ENCODE data around the gene ALG2.
A peak's percentile ranks its signal among the peaks of the same experiment; 100 is the strongest.

The ALG2 gene, protein sequence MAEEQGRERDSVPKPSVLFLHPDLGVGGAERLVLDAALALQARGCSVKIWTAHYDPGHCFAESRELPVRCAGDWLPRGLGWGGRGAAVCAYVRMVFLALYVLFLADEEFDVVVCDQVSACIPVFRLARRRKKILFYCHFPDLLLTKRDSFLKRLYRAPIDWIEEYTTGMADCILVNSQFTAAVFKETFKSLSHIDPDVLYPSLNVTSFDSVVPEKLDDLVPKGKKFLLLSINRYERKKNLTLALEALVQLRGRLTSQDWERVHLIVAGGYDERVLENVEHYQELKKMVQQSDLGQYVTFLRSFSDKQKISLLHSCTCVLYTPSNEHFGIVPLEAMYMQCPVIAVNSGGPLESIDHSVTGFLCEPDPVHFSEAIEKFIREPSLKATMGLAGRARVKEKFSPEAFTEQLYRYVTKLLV

DNA sequence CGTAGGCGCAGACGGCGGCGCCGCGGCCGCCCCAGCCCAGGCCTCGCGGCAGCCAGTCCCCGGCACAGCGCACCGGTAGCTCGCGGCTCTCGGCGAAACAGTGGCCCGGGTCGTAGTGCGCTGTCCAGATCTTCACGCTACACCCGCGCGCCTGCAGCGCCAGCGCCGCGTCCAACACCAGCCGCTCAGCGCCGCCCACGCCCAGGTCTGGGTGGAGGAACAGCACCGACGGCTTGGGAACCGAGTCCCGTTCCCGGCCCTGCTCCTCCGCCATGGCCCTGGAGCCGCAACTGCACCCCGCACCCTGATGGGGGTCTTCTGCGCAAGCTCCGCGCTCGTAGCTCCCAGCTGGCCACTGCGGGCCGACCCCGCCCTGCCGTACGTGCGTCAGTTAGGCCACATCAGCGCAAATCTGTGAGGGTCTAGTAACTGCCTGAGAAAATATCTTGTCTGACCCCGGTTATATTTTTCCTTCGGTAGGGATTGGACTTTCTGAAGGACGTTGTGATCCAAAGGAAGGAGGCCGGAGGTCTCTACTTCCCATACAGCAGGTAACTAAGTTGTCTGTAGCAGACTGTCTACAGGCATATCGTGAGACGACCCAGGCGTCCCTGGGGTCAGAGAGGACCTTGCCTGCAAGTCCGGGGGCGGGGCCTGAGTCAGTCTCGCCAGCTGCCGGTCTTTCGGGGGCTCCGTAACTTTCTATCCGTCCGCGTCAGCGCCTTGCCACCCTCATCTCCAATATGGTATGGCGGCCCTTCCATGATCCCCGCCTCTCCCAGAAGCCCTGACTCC lies at the start of gene ALG2, which contains the start of gene SEC61B:
ALG2 (minus strand) TSS at position 322 of the 795 bp plus-strand sequence; CDS start at position 274, 48 bp downstream.
SEC61B (plus strand) TSS at position 662 of the 795 bp plus-strand sequence; CDS start at position 744, 82 bp downstream.
- DNase-seq (ENCODE audit: low spot score): peak; percentile 98

DNA sequence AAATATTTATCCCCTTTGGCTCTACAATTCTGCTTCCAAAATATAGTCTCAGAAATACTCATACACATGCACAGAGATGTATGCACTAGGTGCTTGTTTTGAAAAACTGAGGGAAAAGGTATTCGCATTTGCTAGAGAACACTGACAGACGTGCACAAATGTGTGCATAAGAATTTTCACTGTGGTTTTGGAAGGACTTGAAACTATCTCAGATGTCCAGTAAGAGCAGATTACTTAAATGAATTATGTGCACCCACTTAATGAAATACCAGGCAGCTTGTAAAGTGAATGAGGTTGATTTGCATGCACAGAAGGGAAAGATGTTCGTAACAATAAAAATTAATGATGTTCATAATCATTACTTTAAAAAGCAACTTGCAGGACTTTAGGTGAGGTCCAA lies 48.7 kb upstream of the ALG2 start:
- no peak for DNase-seq (ENCODE audit: low spot score)

DNA sequence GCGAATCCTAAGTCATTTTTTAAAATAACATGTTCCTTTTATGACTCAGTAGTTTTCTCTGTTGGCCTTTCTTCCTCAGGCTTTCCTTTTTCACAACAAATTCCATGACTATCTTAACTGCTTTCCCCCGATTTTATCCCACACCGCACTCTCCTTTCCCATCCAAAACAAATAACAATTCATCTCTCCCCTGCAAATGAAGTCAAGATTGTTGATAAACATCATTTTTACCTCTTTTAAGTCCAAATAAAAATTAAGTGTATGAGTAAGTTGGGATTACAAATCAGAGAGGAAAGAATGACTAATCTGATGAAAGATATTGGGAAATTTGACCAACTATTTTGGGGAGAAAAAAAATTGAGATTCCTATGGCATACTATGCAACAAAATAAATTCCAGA lies 47.7 kb upstream of the ALG2 start:
- no peak for DNase-seq (ENCODE audit: low spot score)

DNA sequence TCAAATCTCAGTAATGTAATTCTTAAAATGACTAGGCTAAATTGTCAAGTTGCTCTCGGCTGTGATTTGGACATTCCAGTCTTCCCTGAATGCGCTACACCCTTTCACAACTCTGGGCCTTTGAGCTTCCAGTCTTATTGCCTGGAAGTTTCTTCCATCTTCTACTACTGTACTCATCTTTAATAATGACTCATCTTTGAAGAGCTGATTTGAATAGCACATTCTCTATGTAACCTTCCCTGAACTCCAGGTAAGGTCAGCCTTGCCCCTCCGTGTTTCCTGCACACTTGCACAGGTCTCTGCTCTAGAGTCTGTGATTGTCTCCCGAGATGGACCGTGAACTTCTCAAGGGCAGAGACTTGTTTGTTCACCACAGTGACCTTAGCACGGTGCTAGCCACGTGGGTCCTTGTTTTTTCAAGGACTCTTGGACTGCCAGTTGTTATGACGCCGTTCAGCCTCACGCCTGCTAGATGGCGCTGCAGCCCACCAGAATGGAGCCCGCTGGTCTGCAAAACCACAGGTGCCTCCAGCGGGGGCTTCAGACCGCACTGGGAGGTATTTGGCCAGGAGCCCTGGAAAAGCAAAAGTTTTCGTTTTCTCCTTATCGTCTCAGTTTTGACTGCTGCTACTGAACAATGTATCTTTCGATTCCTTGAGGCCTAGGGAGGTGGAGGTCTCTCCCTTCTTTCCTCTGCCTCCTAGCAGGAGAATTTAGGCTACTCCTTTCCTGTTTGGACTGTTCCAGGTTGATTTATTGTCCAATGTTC lies 44.7 kb upstream of the ALG2 start:
- peak; percentile 87 for DNase-seq (ENCODE audit: low spot score)

DNA sequence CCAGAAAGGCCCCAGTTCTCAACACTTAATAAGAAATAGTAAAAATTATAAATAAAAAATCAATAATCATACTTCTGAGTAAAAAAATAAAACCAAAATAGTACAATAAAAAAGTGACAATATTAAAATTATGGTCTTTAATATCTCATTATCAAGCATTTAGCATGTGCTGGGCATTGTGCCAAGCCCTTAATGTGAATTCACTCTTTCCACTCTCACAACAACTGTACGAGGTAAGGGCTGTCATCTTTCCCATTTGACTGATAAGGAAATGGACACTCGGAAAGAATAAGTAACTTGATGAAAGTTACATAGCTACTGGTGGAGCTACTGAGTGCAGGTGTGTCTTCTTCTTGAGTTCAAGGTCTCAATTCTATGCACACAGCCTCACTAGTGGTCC lies 43.9 kb upstream of the ALG2 start:
- no peak for DNase-seq (ENCODE audit: low spot score)

DNA sequence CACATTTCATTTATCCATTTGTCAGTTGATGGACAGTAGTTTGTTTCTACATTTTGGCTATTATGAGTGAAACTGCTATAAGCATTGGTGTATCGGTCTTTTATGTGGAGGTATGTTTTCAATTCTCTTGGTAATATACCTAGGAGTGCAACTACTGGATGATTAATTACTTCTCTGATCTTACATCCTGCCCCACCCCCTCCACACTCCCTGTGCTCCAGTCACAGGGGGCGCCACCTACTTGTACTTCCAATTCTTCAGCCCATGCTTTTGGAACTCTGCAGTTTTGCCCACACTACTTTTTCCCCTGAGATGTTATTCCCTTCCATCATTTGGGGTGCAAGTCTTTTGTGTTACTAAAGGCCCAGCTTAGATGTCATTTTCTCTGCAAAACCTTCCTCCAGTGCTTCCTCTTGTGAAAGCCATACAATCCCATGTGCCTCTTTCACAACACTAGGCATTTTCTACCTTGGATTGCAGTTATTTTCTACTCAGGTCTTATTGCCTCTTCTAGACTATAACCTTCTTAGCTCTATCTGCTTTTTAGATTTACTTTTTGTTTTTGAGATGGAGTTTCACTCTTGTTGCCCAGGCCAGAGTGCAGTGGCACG lies 42.4 kb upstream of the ALG2 start:
- no peak for DNase-seq (ENCODE audit: low spot score)

DNA sequence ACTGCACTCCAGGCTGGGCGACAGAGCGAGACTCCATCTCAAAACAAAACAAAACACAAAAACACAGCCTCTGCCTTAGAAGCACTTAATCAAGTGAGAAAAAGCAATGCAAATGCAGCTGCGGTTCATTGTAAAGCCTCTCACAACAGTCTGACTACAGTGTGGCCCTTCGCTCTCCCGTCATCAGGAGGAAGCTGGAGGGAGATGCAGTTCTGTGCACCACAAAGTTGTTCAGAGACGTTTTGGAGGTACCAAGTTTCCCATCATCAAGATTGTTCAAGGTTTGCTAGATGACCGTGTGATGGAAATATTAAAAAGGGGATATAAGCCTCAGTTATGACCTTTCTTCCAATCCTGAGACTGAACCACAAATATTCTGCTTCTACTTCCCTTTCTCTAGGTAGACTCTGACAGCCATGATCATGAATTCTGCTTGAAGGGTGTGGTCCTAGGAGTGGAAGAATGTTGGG lies 41.2 kb upstream of the ALG2 start:
- DNase-seq (ENCODE audit: low spot score): no peak

DNA sequence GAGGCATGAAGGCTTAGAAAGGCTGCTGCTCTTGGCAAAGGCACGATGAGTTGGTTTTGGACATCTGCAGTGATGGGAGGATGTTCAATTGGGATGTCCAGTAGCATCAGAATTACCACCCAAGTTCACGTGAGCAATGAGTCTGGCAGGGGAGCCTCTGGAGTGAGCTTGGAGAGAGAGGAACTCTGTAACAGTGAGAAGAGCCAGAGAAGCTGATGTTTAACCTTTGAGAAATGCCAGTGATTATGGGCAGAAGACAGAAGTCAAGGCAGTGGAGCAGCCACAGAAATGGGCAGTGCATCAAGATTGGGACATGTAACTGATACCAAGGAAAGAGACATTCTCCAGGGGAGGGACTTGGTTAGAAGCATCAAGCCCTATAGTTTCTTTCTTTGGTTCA lies 40.2 kb upstream of the ALG2 start:
- no peak for DNase-seq (ENCODE audit: low spot score)

DNA sequence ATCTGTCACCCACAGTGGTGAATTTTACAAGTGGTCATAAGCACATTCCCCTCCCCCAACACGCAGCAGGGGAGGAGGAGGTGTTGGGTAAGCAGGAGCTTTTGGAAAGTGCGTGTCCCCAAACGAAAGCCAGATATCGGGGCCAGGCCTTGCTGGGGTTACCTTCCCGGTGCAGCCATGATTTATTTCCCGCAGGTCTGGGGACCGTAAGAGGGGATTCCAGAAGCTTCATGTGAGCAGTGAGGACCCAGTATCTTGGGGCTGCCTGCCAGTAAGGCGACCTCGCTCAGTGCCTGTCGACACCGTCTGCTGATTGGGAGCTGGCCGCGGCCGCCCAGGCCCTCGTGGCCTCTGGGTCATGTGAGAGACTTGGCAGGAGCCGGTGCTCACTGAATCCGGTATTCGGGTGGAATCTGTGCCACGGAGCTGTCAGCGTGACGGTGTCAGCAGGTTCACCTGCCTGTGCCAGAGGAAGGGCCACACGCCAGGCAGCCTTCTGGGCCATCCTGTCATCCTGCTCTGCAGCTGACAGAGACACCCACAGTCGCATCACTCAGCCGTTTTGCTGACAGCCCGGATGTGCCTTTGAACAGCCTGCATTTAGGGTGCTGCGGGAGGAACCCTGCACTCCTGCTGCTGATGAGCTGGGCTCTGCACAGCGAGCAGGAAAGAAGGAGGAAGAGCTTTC lies 37.6 kb upstream of the ALG2 start:
- DNase-seq (ENCODE audit: low spot score): peak; percentile 85

DNA sequence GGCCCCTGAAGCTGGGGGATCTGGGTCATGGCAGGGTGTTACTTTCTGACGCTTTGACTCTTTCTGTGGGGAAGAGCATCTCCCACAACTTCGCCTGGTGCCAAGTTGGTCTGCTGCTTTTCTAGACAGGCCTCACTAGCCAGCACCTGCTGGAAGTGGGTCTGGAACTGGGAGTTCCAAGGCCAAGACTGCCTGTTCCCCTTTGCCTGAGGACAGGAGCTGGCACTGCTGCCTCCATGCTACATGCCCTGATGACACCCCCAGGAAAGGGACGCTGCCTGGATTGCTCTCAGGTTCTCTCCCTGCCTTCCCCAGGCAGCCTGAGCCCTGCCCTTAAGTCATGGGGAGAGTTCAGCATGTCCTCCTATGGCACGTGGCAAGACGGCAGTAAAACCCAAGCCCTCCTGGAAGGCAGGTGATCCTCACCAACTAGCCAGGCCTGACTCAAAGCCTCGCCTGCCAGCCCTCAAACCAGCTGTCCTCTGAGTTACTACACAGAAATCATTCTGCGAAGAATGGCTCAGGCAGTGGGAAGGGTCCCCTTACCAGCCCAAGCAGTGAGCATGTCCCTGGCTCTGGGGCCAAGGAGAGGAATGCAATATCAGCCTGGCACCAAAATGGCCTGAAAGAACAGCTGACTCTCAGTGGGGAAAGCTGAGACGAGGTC lies 36.1 kb upstream of the ALG2 start:
- DNase-seq (ENCODE audit: low spot score): no peak

DNA sequence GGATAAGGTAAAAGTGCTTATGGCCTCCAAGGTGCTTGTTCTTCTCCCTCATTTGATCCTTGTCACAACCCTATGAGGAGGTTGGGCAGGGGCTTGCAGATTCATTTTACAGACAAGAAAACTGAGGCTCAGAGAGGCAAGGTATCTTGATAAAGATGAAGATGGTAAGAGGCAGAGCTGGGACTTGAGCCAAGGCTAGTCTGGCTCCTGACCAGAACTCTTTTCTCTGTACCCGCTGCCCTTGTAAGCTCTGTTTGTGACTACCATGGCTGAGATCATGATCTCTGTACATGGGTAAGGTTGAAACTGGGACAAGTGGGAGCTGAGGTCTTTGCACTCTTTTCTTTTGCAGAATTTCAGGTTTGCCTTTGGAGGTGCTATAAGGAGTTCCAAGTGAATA lies 33.9 kb upstream of the ALG2 start:
- DNase-seq (ENCODE audit: low spot score): no peak

DNA sequence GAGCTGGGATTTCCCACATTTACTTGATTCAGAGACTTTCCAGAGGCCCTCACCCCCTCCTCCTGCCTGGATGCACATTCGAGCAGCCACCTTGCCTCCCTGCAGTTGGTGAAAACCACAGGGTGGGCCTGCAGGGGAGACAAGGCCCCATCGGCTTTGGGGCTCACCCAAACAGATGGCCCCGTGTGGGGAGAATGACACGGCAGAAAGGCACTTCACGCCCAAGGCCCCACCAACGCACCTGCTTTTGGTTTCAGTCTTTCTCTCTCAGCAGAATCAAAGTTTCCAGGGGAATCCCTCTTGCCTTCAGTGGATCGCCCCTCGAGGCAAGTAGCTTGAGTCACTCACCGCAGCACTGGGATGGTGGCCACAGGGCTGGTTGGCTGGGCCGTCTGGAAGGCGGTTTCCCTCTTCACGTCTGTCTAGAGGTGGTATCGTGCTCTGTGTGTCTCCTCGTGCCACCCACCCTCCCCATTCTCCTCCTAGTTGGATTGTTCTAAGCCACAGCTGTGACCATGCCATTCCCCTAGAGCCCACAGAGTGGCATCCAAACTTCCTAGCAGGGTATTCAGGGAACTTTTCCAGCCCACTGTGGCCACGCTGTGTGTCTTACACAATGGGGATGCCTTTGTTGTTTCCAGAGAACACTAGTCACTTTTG lies 32.2 kb upstream of the ALG2 start:
- DNase-seq (ENCODE audit: low spot score): peak; percentile 71

DNA sequence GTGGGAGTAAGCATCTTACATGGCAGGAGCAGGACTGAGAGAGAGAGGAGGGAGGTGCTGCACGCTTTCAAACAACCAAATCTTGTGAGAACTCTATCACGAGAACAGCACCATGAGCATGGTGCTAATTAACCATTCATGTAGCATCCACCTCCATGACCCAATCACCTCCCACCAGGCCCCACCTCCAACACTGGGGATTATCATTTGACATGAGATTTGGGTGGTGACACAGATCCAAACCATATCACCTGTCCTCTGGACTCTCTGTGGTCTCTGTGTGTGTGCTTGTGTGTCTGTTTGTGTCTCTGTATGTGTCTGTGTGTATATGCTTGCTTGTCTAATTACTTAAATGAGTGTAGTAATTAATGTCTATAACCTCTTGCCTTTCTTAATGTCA lies 31.4 kb upstream of the ALG2 start:
- DNase-seq (ENCODE audit: low spot score): no peak

DNA sequence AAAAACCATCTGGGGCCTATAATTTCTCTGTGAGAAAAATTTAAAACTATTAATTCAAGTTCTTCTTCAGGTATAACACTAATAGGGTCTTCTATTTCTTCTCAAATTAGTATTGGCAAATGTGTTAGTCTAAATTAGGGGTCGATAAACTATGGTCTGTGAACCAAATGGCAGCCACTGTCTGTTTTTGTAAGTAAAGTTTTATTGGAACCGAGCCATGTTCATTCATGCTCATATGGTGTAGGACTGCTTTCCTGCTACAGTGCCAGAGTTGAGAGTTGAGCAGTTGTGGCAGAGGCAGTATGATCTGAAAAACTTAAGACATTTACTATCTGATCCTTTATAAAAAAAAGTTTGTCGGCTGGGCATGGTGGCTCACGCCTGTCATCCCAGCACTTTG lies 29.4 kb upstream of the ALG2 start:
- no peak for DNase-seq (ENCODE audit: low spot score)

DNA sequence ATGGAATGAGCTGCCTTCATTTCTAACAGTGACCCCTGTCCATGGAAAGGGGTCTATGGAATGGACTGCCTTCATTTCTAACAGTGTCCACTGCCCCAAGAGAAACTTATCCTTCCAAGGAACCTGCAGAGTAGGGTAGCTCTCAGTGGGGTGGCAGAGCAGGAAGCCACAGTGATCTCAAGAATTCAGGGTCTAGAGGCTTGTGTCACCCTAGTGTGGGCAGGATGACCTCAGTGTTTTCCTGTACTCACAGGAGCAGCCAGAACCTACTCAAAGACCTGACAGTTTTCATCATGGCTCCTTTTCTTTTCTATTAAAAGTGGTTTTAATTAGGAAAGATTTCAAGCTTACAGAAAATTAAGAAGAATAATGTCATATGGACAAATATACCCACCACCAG lies 27.9 kb upstream of the ALG2 start:
- DNase-seq (ENCODE audit: low spot score): no peak

DNA sequence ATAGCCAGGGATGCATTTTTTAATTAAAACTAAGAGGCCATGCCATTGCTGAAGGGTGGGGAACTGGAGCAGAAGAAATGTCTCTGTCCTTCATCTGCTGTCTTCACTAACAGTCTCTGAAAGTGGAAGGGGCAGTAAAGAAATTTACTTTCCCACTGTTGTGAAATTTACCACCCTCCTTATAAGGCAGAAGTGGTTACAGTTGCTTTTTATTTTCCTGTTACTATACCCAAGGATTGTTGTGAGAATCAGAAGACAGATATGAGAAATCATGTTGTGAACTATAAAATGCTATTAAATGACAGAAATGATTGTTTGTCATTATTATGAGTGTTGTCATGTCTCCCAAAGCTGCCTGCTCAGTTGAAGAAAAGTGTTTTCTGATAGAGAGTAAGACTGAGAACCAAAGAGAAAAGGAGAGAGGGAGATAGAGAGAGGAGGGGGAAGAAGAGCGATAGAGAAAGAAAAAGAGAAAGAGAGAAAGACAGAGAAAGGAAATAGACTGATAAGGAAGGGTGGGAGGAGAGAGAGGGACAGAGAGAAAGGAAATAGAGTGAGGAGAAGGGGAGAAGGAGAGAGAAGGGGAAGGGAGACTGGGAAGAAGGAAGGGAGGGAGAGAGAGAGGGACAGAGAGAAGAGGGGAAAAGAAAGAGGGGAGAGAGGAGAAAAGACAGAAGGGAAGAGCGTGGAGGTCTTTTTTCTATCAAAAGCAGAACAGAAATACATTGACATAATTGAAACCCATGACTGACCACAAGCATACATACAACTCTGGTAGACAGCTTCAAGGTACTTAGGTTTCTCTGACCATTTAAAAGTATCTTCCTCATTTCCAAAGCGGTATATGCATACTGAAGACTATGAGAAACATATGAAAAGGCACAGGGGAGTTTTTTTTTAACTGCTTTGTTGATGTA lies 22.9 kb upstream of the ALG2 start:
- no peak for DNase-seq (ENCODE audit: low spot score)

DNA sequence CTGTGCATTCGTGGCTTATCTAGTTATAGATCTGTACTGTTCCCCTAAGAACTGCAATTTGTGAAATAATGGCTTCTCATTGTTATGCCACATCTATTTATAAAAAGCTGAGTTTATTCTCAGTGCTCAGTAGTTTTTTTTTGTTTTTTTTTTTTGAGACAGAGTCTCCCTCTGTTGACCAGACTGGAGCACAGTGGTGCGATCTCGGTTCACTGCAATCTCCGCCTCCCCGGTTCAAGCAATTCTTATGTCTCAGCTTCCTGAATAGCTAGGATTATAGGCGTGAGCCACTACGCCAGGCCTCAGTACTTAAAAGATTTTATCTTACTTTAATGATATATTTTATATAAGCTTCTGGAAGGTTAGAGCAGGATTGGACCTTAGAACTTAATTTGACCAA lies 19.4 kb upstream of the ALG2 start:
- DNase-seq (ENCODE audit: low spot score): no peak

DNA sequence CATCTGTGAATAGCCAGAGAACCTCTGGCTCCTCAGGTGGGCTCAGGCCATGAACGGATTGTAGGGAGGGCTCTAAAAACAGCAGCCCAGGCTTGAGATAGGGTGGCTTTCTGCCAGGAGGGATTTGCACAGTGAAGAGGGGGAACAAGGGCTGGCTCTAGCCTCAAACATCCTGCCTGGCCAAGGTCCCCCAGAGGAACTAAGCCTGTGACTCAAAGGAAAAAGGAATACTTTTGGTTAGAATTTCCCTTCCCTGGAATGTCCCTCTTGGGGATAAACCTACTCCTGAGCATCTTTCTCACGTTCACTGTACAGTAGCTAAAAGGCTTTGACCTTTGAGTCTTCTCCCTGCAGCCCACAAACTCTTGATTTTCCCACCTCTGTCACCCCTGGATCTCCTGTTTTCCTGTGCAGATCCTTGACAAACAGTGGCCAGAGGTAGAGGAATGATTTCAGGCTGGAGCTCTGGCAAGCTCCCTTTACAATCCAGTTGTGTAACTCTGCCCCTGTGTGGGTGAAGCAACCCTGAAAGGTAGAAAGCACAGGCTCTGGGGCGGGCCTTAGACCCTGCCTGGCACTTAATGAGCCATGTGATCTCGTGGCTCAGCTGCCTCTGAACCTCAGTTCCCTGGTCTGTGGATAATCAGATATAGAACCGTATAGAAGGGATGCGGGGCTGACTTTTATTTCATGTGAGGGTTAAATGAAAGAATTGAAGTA lies 17.8 kb upstream of the ALG2 start:
- no peak for DNase-seq (ENCODE audit: low spot score)
